ENCODE data around the gene KIF22.
"Not testable (repeated sequence)": the region's sequence is repeated elsewhere in the genome, so short reads cannot be mapped to it uniquely, and the experiment has no call there.

Gene KIF22

DNA sequence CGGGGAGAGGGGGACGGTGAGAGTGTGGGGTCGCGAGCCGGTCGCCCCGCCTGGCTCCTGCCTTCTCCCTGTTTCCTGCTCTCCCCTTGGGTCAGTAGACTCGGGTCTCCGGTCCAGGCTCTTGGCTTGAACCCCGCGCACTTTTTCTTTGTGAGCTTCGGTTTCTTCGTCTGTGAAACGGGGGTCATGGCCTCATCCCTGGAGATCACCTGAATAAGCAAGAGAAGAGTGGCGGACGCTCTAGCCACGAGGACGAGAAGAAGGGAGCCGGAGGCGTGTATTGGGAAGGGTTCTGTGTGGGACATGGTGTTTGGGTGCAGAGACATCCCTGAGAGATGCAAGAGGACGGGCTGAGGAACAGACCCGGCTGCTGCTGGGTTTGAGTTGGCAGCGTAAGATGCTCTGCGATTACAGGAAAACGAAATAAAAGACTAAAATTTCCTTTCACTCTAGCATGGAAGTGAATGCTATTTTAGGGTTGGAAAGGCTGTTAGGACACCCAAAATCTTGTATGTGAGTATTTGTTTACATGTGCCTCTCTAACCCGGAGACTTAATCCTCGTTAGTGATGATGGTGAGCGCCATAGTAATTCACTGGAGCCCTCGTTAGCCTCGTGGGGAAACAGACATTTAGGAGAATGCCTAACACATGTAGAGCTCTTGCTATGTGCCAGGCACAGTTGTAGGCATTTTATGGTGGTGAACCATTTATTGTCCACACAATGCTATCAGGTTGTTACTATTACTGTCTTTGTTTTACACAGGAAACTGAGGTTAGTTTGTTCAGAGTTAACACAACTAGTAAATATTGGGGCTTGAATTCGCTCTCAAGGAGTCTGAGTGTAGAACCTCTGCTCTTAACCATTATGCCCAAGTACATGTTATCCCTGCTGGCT lies 646 bp downstream of the KIF22 start:
- TF ChIP-seq, protein P1, sequence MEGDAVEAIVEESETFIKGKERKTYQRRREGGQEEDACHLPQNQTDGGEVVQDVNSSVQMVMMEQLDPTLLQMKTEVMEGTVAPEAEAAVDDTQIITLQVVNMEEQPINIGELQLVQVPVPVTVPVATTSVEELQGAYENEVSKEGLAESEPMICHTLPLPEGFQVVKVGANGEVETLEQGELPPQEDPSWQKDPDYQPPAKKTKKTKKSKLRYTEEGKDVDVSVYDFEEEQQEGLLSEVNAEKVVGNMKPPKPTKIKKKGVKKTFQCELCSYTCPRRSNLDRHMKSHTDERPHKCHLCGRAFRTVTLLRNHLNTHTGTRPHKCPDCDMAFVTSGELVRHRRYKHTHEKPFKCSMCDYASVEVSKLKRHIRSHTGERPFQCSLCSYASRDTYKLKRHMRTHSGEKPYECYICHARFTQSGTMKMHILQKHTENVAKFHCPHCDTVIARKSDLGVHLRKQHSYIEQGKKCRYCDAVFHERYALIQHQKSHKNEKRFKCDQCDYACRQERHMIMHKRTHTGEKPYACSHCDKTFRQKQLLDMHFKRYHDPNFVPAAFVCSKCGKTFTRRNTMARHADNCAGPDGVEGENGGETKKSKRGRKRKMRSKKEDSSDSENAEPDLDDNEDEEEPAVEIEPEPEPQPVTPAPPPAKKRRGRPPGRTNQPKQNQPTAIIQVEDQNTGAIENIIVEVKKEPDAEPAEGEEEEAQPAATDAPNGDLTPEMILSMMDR (IDR thresholded peaks at IDR 0.05; ENCODE audit: control extremely low read depth, extremely low read depth, low read depth, missing control alignments), result no peak
- DNase-seq (ENCODE audit: extremely low spot score), result no peak
- POLR2A ChIA-PET, result interaction anchor here (0.8 to 1.6 kb wide), 4 partner anchors 12 to 147 kb away, joined by 3 to 4 read pairs (median 3); no protein-coding TSS in a partner anchor
- CTCF ChIA-PET, result interaction anchor here (0.8 to 4.7 kb wide), 25 partner anchors 8 to 205 kb away, joined by 3 to 41 read pairs (median 6); partner anchors contain the start of genes C16orf54, HIRIP3, INO80E and MVP

DNA sequence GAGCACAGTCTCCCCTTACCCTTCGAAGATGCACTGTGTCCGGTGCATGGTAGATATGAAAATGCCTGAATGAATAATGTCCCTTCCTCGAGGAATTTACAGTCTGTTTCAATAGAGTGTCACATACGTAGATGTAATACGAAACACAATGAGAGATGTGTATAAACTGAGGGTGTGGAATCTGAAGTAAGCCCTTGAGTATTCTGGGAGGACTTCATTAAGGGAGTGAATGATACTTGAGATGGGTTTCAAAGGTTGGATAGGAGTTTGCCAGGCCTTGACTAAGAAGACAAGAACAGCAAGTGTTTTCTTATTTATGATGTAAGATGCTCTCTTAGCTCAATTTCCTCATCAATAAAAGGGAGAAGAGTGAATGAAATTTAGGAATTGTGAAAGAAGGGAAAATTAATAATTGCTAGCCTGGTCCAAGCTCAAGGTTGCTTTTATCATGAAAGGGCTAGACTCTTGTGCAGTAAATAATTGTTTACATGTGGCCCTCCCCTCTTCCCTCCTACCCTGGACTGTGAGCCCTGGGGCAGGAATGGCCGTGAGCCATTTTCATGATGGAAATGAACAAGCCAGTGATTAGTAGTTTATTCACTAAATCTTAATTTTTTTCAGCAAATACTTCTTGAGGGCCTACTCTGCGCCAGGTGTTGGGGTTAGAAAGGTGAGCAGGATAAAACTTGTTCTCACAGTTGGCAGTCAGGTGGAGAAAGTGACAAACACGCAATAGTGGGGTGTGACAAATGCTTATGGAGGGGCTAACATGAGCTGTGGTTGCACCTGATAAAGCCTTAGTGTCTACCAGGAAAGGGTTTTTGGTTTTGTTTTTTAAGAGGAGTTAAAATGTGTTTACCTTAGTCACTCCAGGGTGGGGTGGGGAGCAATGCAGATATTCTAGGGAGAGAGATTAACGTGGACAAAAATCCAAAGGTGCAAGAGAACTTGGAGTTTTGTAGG lies 1.6 kb downstream of the KIF22 start:
- TF ChIP-seq, protein P1 (IDR thresholded peaks at IDR 0.05; ENCODE audit: control extremely low read depth, extremely low read depth, low read depth, missing control alignments), result no peak
- DNase-seq (ENCODE audit: extremely low spot score), result no peak
- ChIA-PET POLR2A (no interaction called here), CTCF (interaction anchor here (1.1 to 4.7 kb wide), 2 partner anchors 11 to 15 kb away, joined by 3 to 41 read pairs; no protein-coding TSS in a partner anchor)

DNA sequence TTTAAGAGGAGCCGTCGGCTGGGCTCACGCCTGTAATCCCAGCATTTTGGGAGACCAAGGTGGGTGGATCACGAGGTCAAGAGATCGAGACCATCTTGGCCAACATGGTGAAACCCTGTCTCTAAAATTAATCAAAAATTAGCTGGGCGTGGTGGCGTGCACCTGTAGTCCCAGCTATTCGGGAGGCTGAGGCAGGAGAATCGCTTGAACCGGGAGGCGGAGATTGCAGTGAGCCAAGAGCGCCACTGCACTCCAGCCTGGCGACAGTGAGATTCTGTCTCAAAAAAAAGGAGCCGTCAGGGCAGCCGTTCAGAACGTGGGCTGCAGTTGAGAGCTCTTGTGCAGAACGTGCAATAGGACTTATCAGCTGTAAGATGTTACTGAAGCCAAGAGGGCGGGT lies 2.6 kb downstream of the KIF22 start:
- POLR2A ChIA-PET; DNase-seq (ENCODE audit: extremely low spot score): not testable (repeated sequence)
- CTCF ChIA-PET, result interaction anchor here (1.3 to 4.7 kb wide), 3 partner anchors 10 to 29 kb away, joined by 3 to 41 read pairs (median 6); partner anchors contain the start of gene PAGR1

DNA sequence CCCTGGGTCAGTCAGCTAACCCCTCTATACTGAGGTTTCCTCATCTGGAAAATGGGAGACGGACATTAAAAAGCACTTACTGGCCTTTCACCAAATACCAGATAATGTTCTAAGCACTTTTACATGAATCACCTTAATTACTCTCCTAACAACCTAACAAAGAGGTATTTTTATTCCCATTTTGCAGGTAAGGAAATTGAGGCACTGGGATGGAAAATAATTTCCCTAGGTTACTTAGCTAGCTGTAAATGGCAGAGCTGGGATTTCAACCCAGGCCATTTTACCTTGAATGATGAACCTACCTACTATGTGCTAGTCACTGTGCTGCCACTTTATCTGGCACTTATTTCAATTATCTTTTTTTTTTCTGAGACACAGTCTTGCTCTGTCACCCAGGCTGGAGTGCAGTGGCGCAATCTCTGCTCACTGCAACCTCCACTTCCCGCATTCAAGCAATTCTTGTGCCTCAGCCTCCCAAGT lies 3.7 kb downstream of the KIF22 start:
- TF ChIP-seq, protein P1 (IDR thresholded peaks at IDR 0.05; ENCODE audit: control extremely low read depth, extremely low read depth, low read depth, missing control alignments), result no peak
- ChIA-PET CTCF (interaction anchor here (1.3 to 2.0 kb wide), 3 partner anchors 21 to 103 kb away, joined by 3 to 6 read pairs (median 4); partner anchors contain the start of gene PAGR1), POLR2A (interaction anchor here (0.7 kb wide), 1 partner anchor 865 kb away, joined by 3 read pairs; no protein-coding TSS in a partner anchor)
- no peak for DNase-seq (ENCODE audit: extremely low spot score)

DNA sequence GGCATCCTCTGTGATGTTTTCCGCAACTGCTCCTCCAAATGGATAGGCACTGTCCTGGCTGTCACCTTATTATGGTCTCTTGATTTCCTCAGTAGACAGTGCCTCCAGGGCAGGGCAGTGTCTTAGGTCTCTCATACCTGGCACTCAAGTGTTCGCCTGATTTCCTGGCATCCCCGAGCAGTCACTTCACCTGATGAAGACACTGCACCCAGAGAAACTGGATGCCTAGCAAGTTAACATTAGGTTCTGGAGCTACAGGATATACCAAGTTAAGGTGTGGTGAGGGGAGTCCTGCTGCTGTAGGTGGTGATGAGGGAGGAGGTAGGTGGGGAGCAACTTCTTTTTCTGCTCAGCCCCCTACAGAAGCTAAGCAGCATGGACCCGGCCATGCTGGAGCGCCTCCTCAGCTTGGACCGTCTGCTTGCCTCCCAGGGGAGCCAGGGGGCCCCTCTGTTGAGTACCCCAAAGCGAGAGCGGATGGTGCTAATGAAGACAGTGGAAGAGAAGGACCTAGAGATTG lies 11.9 kb downstream of the KIF22 start:
- ChIA-PET POLR2A (interaction anchor here (0.6 to 0.7 kb wide), 3 partner anchors 12 to 826 kb away, joined by 3 to 6 read pairs (median 3); partner anchors contain the start of gene KIF22), CTCF (interaction anchor here (2.0 to 4.3 kb wide), 3 partner anchors 11 to 45 kb away, joined by 5 to 41 read pairs (median 15); partner anchors contain the start of gene KIF22)
- TF ChIP-seq, protein P1 (IDR thresholded peaks at IDR 0.05; ENCODE audit: control extremely low read depth, extremely low read depth, low read depth, missing control alignments), result no peak
- no peak for DNase-seq (ENCODE audit: extremely low spot score)

DNA sequence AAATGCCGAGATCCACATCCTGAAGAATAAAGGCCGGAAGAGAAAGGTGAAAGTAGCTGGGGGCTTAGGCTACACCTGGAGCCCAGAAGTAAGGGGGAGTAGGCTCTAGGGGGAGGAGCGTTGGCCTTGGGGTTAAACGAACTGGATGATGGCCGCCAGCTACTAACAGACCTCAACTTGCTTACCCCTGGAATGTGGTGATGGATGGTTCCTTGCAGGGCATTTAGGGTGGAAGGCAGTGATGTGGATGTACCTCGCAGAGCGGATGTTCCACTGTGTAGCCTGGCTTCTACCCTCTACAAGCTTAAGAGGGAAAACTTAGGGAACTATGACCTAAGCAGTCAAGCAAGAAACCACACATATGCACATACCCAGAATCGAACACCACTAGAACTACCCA lies 13.5 kb downstream of the KIF22 start:
- DNase-seq (ENCODE audit: extremely low spot score), result no peak
- TF ChIP-seq, protein P1 (IDR thresholded peaks at IDR 0.05; ENCODE audit: control extremely low read depth, extremely low read depth, low read depth, missing control alignments), result no peak
- CTCF ChIA-PET, result interaction anchor here (0.6 to 4.3 kb wide), 6 partner anchors 13 to 256 kb away, joined by 3 to 41 read pairs (median 8); partner anchors contain the start of genes KIF22 and PAGR1
- POLR2A ChIA-PET, result interaction anchor here (0.7 kb wide), 1 partner anchor 117 kb away, joined by 3 read pairs; no protein-coding TSS in a partner anchor

Measured in GM10248 (cell line).